ENCODE measurements around the gene MTCL1.

The MTCL1 gene

GRCh38 chr18:8807488-8807805 is 102.1 kb downstream of the MTCL1 start:
- Histone ChIP-seq H3K4me3 (ENCODE audit: low read depth in 1 of 2, low read length in 2 of 2) (no peak overlapping the region), H3K9me3 (ENCODE audit: insufficient read depth, low read length, severe bottlenecking) (no peaks in the 10 kb centered on the region), H3K9ac (ENCODE audit: low read depth, low read length) (no peak overlapping the region), H3K79me2 (ENCODE audit: insufficient read depth, low read length) (no peaks in the 10 kb centered on the region), H3K4me2 (ENCODE audit: insufficient read depth, low read length) (no peak overlapping the region), H3K4me1 (ENCODE audit: insufficient read depth, low read length) (peaks cover 14% of the 10 kb centered on the region), H3K27ac (ENCODE audit: low read length) (no peak overlapping the region), H2AFZ (ENCODE audit: low read depth, low read length) (no peak overlapping the region), H4K20me1 (ENCODE audit: insufficient read depth, low read length) (no peaks in the 10 kb centered on the region), H3K36me3 (ENCODE audit: insufficient read depth, low read length) (no peaks in the 10 kb centered on the region), H3K27me3 (ENCODE audit: insufficient read depth, low read length, poor library complexity) (no peaks in the 10 kb centered on the region)
- no peak for TF ChIP-seq CTCF (IDR thresholded peaks at IDR 0.05; ENCODE audit: borderline replicate concordance, extremely low read depth, low read length, poor library complexity, severe bottlenecking)
- TF ChIP-seq EZH2 (IDR thresholded peaks at IDR 0.05; ENCODE audit: borderline replicate concordance, low read depth, low read length, severe bottlenecking): no peak
- ATAC-seq (ENCODE audit: insufficient read depth, low read depth): peak; percentile 96
- peak; percentile 56 for DNase-seq

GRCh38 chr18:8808001-8808400 is 102.6 kb downstream of the MTCL1 start:
- no peaks in the 10 kb centered on the region for H3K9me3 ChIP-seq (ENCODE audit: insufficient read depth, low read length, severe bottlenecking)
- no peaks in the 10 kb centered on the region for H4K20me1 ChIP-seq (ENCODE audit: insufficient read depth, low read length)
- peaks cover 14% of the 10 kb centered on the region for H3K4me1 ChIP-seq (ENCODE audit: insufficient read depth, low read length)
- H3K27me3 ChIP-seq (ENCODE audit: insufficient read depth, low read length, poor library complexity): no peaks in the 10 kb centered on the region
- H3K27ac ChIP-seq (ENCODE audit: low read length): no peak overlapping the region
- no peak overlapping the region for H3K9ac ChIP-seq (ENCODE audit: low read depth, low read length)
- DNase-seq (no peak), ATAC-seq (ENCODE audit: insufficient read depth, low read depth) (0 out of 3 replicates have a peak, but pooled peaks have one; percentile 10)
- H3K4me3 ChIP-seq (ENCODE audit: low read depth in 1 of 2, low read length in 2 of 2): no peak overlapping the region
- H3K4me2 ChIP-seq (ENCODE audit: insufficient read depth, low read length): no peak overlapping the region
- H2AFZ ChIP-seq (ENCODE audit: low read depth, low read length): no peak overlapping the region
- H3K79me2 ChIP-seq (ENCODE audit: insufficient read depth, low read length): no peaks in the 10 kb centered on the region
- TF ChIP-seq CTCF (IDR thresholded peaks at IDR 0.05; ENCODE audit: borderline replicate concordance, extremely low read depth, low read length, poor library complexity, severe bottlenecking) (no peak), EZH2 (IDR thresholded peaks at IDR 0.05; ENCODE audit: borderline replicate concordance, low read depth, low read length, severe bottlenecking) (no peak)
- H3K36me3 ChIP-seq (ENCODE audit: insufficient read depth, low read length): no peaks in the 10 kb centered on the region

- H3K4me3 ChIP-seq (ENCODE audit: low read depth in 1 of 2, low read length in 2 of 2): no peak overlapping the region
- H3K9me3 ChIP-seq (ENCODE audit: insufficient read depth, low read length, severe bottlenecking): no peaks in the 10 kb centered on the region
- peaks cover 14% of the 10 kb centered on the region for H3K4me1 ChIP-seq (ENCODE audit: insufficient read depth, low read length)
- no peaks in the 10 kb centered on the region for H3K79me2 ChIP-seq (ENCODE audit: insufficient read depth, low read length)
- no peak overlapping the region for H3K9ac ChIP-seq (ENCODE audit: low read depth, low read length)
- H2AFZ ChIP-seq (ENCODE audit: low read depth, low read length): no peak overlapping the region
- no peaks in the 10 kb centered on the region for H3K27me3 ChIP-seq (ENCODE audit: insufficient read depth, low read length, poor library complexity)
- no peaks in the 10 kb centered on the region for H3K36me3 ChIP-seq (ENCODE audit: insufficient read depth, low read length)
- H3K27ac ChIP-seq (ENCODE audit: low read length): no peak overlapping the region
- DNase-seq: no peak
- ATAC-seq (ENCODE audit: insufficient read depth, low read depth): no peak
- no peak for TF ChIP-seq CTCF (IDR thresholded peaks at IDR 0.05; ENCODE audit: borderline replicate concordance, extremely low read depth, low read length, poor library complexity, severe bottlenecking)
- TF ChIP-seq EZH2 (IDR thresholded peaks at IDR 0.05; ENCODE audit: borderline replicate concordance, low read depth, low read length, severe bottlenecking): no peak
- no peak overlapping the region for H3K4me2 ChIP-seq (ENCODE audit: insufficient read depth, low read length)
- H4K20me1 ChIP-seq (ENCODE audit: insufficient read depth, low read length): no peaks in the 10 kb centered on the region
Observed at GRCh38 chr18:8809514-8809913, 104.2 kb downstream of the MTCL1 start.

GRCh38 chr18:8810157-8810556 is 104.8 kb downstream of the MTCL1 start:
- no peak for TF ChIP-seq CTCF (IDR thresholded peaks at IDR 0.05; ENCODE audit: borderline replicate concordance, extremely low read depth, low read length, poor library complexity, severe bottlenecking)
- H3K4me3 ChIP-seq (ENCODE audit: low read depth in 1 of 2, low read length in 2 of 2): no peak overlapping the region
- no peak overlapping the region for H2AFZ ChIP-seq (ENCODE audit: low read depth, low read length)
- no peak overlapping the region for H3K27ac ChIP-seq (ENCODE audit: low read length)
- no peaks in the 10 kb centered on the region for H4K20me1 ChIP-seq (ENCODE audit: insufficient read depth, low read length)
- ATAC-seq (ENCODE audit: insufficient read depth, low read depth): no peak
- no peaks in the 10 kb centered on the region for H3K79me2 ChIP-seq (ENCODE audit: insufficient read depth, low read length)
- no peaks in the 10 kb centered on the region for H3K27me3 ChIP-seq (ENCODE audit: insufficient read depth, low read length, poor library complexity)
- H3K9ac ChIP-seq (ENCODE audit: low read depth, low read length): no peak overlapping the region
- H3K9me3 ChIP-seq (ENCODE audit: insufficient read depth, low read length, severe bottlenecking): no peaks in the 10 kb centered on the region
- no peaks in the 10 kb centered on the region for H3K36me3 ChIP-seq (ENCODE audit: insufficient read depth, low read length)
- peaks cover 14% of the 10 kb centered on the region for H3K4me1 ChIP-seq (ENCODE audit: insufficient read depth, low read length)
- H3K4me2 ChIP-seq (ENCODE audit: insufficient read depth, low read length): no peak overlapping the region
- DNase-seq: no peak
